OCI-LY1 (cell line): ENCODE measurements around the gene SLC6A18.

Experiments used
- H2AFZ ChIP-seq: fragments of 200-600 bp; sonication (generic), shearing (Covaris generic); 2 replicates; pipeline ENCODE4 v1.6.0; 2014; ENCODE audit warnings: antibody characterized with exemption, mild to moderate bottlenecking, low read length
- H3F3A ChIP-seq: fragments of 200-600 bp; sonication (generic), shearing (Covaris generic); 2 replicates; pipeline ENCODE4 v1.6.0; 2014; ENCODE audit warnings: mild to moderate bottlenecking, antibody characterized with exemption, low read length, moderate library complexity; ENCODE audit not compliant: insufficient read depth
- H3K27ac ChIP-seq: fragments of 200-600 bp; sonication (generic); 2 replicates; pipeline ENCODE4 v1.5.1; 2014; ENCODE audit warnings: low read length, mixed run types, mild to moderate bottlenecking, low read depth; ENCODE audit not compliant: poor library complexity, severe bottlenecking
- H3K27me3 ChIP-seq: fragments of 200-600 bp; sonication (generic); 2 replicates; pipeline ENCODE4 v1.6.0; 2014; ENCODE audit warnings: antibody characterized with exemption, mild to moderate bottlenecking, low read length, moderate library complexity; ENCODE audit not compliant: insufficient read depth
- H3K36me3 ChIP-seq: fragments of 200-600 bp; sonication (generic); 2 replicates; pipeline ENCODE4 v1.6.1; 2014; ENCODE audit warnings: mild to moderate bottlenecking, antibody characterized with exemption, low read length, moderate library complexity, mixed read lengths; ENCODE audit not compliant: insufficient read depth
- H3K4me1 ChIP-seq: fragments of 200-600 bp; sonication (generic); 2 replicates; pipeline ENCODE4 v1.5.1; 2014; ENCODE audit warnings: mild to moderate bottlenecking, low read length, moderate library complexity; ENCODE audit not compliant: insufficient read depth, severe bottlenecking
- H3K4me2 ChIP-seq: fragments of 200-600 bp; sonication (generic), shearing (Covaris generic); 2 replicates; pipeline ENCODE4 v1.6.1; 2014; ENCODE audit warnings: low read length
- H3K4me3 ChIP-seq: fragments of 200-600 bp; sonication (generic); 2 replicates; pipeline ENCODE4 v1.5.1; 2014; ENCODE audit warnings: low read length, low read depth, mild to moderate bottlenecking, mixed read lengths; ENCODE audit not compliant: poor library complexity, severe bottlenecking
- H3K79me2 ChIP-seq: fragments of 200-600 bp; shearing (Covaris generic); 2 replicates; pipeline ENCODE4 v1.6.1; 2016; ENCODE audit warnings: mixed run types, low read length, mixed read lengths; ENCODE audit not compliant: insufficient read depth
- H3K9ac ChIP-seq: fragments of 200-600 bp; sonication (generic), shearing (Covaris generic); 2 replicates; pipeline ENCODE4 v1.6.1; 2014; ENCODE audit warnings: mild to moderate bottlenecking, low read length, mixed read lengths
- H3K9me2 ChIP-seq: fragments of 200-600 bp; sonication (generic), shearing (Covaris generic); 2 replicates; pipeline ENCODE4 v1.6.1; 2014; ENCODE audit warnings: low read depth, mild to moderate bottlenecking, low read length, mixed read lengths
- H3K9me3 ChIP-seq: fragments of 200-600 bp; shearing (Covaris generic); 2 replicates; pipeline ENCODE4 v1.6.1; 2014; ENCODE audit warnings: low read length, mixed read lengths
- H4K20me1 ChIP-seq: fragments of 200-600 bp; sonication (generic), shearing (Covaris generic); 2 replicates; pipeline ENCODE4 v1.6.0; 2016; ENCODE audit warnings: mild to moderate bottlenecking, low read length; ENCODE audit not compliant: insufficient read depth
- EZH2 ChIP-seq: fragments of 200-600 bp; sonication (generic), shearing (Covaris generic); IDR thresholded peaks from 2 replicates; pipeline ENCODE4 v1.8.0; 2017; ENCODE audit warnings: borderline replicate concordance, mixed run types, mild to moderate bottlenecking, antibody characterized with exemption, low read length, moderate library complexity, mixed read lengths
- TF ChIP-seq, protein P1 (sequence below): fragments of 200-600 bp; sonication (generic), shearing (Covaris generic); IDR thresholded peaks from 2 replicates; pipeline ENCODE4 v1.5.1; 2017; ENCODE audit warnings: mild to moderate bottlenecking, antibody characterized with exemption, low read length, moderate library complexity, mixed read lengths

Gene SLC6A18

DNA sequence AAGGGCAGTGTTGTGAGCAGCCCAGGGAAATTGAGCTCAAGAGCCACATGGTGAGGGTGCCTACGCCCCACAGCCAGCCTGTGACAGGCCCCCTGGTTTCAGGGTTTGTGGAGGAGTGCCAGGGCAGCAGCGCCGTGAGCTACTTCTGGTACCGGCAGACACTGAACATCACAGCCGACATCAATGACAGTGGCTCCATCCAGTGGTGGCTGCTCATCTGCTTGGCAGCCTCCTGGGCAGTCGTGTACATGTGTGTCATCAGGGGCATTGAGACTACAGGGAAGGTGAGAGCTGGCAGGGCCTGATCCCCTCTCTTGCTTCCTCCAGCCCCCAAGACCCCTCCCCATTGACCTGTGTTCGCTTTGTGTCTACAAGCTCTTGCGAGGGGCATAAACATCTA is 10.2 kb downstream of the SLC6A18 start:
- Histone ChIP-seq H4K20me1 (no peaks in the 10 kb centered on the region), H3K9me2 (no peaks in the 10 kb centered on the region), H3F3A (no peaks in the 10 kb centered on the region), H3K4me1 (no peaks in the 10 kb centered on the region), H3K9me3 (peaks cover 9% of the 10 kb centered on the region; the same call in 1 of the 2 replicates), H2AFZ (no peak overlapping the region), H3K4me2 (no peak overlapping the region), H3K4me3 (no peak overlapping the region), H3K36me3 (no peaks in the 10 kb centered on the region; the same call in 1 of the 2 replicates), H3K9ac (no peak overlapping the region), H3K27me3 (peaks cover 8% of the 10 kb centered on the region; the same call in 1 of the 2 replicates), H3K79me2 (no peaks in the 10 kb centered on the region), H3K27ac (no peak overlapping the region)
- TF ChIP-seq EZH2, result no peak
- TF ChIP-seq, protein P1, sequence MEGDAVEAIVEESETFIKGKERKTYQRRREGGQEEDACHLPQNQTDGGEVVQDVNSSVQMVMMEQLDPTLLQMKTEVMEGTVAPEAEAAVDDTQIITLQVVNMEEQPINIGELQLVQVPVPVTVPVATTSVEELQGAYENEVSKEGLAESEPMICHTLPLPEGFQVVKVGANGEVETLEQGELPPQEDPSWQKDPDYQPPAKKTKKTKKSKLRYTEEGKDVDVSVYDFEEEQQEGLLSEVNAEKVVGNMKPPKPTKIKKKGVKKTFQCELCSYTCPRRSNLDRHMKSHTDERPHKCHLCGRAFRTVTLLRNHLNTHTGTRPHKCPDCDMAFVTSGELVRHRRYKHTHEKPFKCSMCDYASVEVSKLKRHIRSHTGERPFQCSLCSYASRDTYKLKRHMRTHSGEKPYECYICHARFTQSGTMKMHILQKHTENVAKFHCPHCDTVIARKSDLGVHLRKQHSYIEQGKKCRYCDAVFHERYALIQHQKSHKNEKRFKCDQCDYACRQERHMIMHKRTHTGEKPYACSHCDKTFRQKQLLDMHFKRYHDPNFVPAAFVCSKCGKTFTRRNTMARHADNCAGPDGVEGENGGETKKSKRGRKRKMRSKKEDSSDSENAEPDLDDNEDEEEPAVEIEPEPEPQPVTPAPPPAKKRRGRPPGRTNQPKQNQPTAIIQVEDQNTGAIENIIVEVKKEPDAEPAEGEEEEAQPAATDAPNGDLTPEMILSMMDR, result no peak; the same call in 1 of the 2 replicates

DNA sequence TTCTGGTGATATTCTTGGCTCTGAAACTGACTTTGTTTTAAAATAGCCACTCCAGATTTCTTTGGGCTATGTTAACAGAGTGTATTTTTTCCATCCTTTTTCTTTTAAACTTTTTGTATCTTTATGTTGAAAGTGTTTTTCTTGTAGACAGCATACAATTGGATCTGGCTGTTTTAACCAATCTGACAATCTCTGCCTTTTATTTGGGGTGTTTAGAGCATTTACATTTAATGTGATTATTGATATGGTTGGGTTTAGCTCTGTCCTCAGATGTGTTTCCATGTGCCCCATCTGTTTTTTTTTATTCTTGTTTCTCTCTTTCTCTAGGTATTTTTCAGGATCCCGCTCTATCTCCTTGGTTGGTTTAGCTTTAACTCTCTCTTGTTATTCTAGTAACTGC is 10.7 kb downstream of the SLC6A18 start:
- no peaks in the 10 kb centered on the region for H3K4me1 ChIP-seq
- H3K9me2 ChIP-seq, result no peaks in the 10 kb centered on the region
- no peak overlapping the region for H3K9ac ChIP-seq
- no peak overlapping the region for H2AFZ ChIP-seq
- no peaks in the 10 kb centered on the region; the same call in 1 of the 2 replicates for H3K36me3 ChIP-seq
- H4K20me1 ChIP-seq, result no peaks in the 10 kb centered on the region
- no peak overlapping the region for H3K4me3 ChIP-seq
- H3F3A ChIP-seq, result no peaks in the 10 kb centered on the region
- no peak overlapping the region for H3K4me2 ChIP-seq
- peaks cover 8% of the 10 kb centered on the region; the same call in 1 of the 2 replicates for H3K27me3 ChIP-seq
- H3K9me3 ChIP-seq, result peaks cover 9% of the 10 kb centered on the region; the same call in 1 of the 2 replicates
- H3K27ac ChIP-seq, result no peak overlapping the region
- no peaks in the 10 kb centered on the region for H3K79me2 ChIP-seq
- TF ChIP-seq, protein P1, result no peak
- no peak for TF ChIP-seq EZH2

DNA sequence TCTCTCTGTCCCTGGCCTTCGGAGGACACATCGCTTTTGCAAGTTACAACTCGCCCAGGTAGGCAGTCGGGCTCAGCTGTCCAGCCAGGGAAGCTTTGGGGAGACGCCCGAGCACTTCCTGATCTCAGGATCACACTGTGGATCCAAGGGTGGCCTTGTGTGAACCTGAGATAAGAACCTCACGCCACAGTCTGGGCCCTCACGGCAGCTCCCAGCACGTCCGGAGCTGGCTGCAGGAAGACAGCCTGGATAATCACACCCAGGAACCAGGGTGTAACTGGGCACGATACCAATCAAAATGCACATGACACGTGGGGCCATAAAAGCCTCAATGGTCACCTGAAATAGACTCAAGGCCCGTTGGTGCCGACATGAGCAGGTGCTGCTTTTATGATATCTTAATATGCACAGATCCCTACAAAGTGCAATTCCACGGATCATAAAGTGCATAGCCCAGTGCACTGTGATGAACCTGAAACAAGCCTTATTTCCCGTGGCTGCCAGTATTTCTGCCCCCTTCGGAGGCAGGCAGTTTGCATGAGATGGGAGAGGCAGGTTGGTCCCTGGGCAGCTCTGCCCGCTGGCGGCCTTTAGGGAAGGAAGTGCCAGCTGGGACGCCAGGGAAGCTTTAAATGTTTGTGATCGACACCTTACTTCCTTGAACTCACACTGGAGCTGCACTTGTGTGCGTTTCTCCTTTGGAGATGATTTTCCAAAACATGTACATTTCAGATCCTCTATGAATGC is 14.5 kb downstream of the SLC6A18 start:
- Histone ChIP-seq H3K9me2 (no peaks in the 10 kb centered on the region), H3K36me3 (no peaks in the 10 kb centered on the region; the same call in 1 of the 2 replicates), H3K27ac (no peak overlapping the region), H3K9ac (no peak overlapping the region), H3K4me2 (no peak overlapping the region), H3F3A (no peaks in the 10 kb centered on the region), H2AFZ (no peak overlapping the region), H3K4me1 (no peaks in the 10 kb centered on the region), H3K4me3 (no peak overlapping the region), H4K20me1 (no peaks in the 10 kb centered on the region), H3K79me2 (no peaks in the 10 kb centered on the region), H3K27me3 (peaks cover 6% of the 10 kb centered on the region; the same call in 1 of the 2 replicates), H3K9me3 (peaks cover 9% of the 10 kb centered on the region; the same call in 1 of the 2 replicates)
- TF ChIP-seq, protein P1, result no peak
- no peak for TF ChIP-seq EZH2
